Measurements from ENCODE around the gene ZNF420.
"Not testable (repeated sequence)": the region's sequence is repeated elsewhere in the genome, so short reads cannot be mapped to it uniquely, and the experiment has no call there.

DNA sequence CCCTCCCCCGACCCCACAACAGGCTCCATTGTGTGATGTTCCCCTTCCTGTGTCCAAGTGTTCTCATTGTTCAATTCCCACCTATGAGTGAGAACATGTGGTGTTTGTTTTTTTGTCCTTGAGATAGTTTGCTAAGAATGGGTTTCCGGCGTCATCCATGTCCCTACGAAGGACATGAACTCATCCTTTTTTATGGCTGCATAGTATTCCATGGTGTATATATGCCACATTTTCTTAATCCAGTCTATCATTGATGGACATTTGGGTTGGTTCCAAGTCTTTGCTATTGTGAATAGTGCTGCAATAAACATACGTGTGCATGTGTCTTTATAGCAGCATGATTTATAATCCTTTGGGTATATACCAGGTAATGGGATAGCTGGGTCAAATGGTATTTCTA is 25.9 kb downstream of the ZNF420 start:
- TF ChIP-seq, protein P1, sequence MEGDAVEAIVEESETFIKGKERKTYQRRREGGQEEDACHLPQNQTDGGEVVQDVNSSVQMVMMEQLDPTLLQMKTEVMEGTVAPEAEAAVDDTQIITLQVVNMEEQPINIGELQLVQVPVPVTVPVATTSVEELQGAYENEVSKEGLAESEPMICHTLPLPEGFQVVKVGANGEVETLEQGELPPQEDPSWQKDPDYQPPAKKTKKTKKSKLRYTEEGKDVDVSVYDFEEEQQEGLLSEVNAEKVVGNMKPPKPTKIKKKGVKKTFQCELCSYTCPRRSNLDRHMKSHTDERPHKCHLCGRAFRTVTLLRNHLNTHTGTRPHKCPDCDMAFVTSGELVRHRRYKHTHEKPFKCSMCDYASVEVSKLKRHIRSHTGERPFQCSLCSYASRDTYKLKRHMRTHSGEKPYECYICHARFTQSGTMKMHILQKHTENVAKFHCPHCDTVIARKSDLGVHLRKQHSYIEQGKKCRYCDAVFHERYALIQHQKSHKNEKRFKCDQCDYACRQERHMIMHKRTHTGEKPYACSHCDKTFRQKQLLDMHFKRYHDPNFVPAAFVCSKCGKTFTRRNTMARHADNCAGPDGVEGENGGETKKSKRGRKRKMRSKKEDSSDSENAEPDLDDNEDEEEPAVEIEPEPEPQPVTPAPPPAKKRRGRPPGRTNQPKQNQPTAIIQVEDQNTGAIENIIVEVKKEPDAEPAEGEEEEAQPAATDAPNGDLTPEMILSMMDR (IDR thresholded peaks at IDR 0.05) = not testable (repeated sequence)
- TF ChIP-seq POLR2A (IDR thresholded peaks at IDR 0.05) = not testable (repeated sequence)

Data from heart left ventricle (tissue), 13 donors.